Left cardiac atrium (tissue), 4 donors: Measurements from ENCODE around the gene TTLL10. TPM values are rescaled to one million over a fixed set of nuclear protein-coding genes. Genes with fewer than 3 reads are reported as not detected.
"Not testable (repeated sequence)": the region's sequence is repeated elsewhere in the genome, so short reads cannot be mapped to it uniquely, and the experiment has no call there.

Experiments used
- ATAC-seq, 2 donors: fragments of 200-7000 bp; cut with Tn5 transposase; one replicate each; pipeline ENCODE4 v1.9.1; 2020; ENCODE audit warnings: mild to moderate bottlenecking in 2 of 2, moderate library complexity in 2 of 2
- DNase-seq: peaks from one replicate; pipeline ENCODE4 v3.0.0-alpha.2; 2020
- intact Hi-C, 2 donors: fragments of 100-400 bp; cut with DNase I; formaldehyde crosslinking; loops; one replicate each; pipeline versions ENCODE4 v1.14.1 to v1.15.1; 2022 to 2023
- total RNA-seq, 2 donors: library from RNA; stranded (reverse); fragmentation: NEBNext Ultra II Directional; extraction: Animal tissue kit (Norgen Biotek cat#: 25700); gene quantifications; one replicate each; pipeline ENCODE4 v1.2.1, GENCODE V29; 2021
- donor health status: DM: no; HTN: yes; CAD: no.
- donor health status: DM: no; HTN: yes; CAD: no; lungs with severe emphysema.
- donor health status: DM: yes; HTN: yes; CAD: no.
- donor health status: Dilated cardiomyopathy.

TTLL10 gene
- total RNA-seq, 2 donors from 2014 or later = not detected

DNA sequence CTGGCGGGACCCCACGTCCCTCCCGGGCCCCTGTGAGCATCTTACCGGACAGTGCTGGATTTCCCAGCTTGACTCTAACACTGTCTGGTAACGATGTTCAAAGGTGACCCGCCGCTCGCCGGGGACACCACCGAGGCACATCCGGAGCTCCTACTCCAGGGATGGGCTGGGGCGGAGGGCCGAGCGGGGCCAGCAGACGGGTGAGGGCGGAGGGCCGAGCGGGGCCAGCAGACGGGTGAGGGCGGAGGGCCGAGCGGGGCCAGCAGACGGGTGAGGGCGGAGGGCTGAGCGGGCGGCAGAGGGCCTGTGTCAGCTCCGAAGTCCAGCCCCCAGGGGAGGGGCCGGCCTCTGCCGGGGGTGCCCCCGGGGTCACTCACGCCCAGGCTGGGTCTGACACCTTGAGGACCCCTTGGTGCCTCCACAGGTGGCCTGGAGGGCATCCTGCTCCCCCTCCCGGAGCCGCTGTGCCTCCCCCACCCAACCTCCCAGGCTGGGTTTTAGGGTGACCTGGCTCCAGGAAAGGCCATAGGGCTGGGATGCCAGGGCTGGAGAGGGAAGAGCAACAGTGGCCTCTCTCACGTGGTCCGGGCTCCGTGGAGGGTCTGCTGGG is 5.7 kb upstream of the TTLL10 start:
- ATAC-seq (no peak), DNase-seq (peak; percentile 9)
- intact Hi-C loops = no loop called here

DNA sequence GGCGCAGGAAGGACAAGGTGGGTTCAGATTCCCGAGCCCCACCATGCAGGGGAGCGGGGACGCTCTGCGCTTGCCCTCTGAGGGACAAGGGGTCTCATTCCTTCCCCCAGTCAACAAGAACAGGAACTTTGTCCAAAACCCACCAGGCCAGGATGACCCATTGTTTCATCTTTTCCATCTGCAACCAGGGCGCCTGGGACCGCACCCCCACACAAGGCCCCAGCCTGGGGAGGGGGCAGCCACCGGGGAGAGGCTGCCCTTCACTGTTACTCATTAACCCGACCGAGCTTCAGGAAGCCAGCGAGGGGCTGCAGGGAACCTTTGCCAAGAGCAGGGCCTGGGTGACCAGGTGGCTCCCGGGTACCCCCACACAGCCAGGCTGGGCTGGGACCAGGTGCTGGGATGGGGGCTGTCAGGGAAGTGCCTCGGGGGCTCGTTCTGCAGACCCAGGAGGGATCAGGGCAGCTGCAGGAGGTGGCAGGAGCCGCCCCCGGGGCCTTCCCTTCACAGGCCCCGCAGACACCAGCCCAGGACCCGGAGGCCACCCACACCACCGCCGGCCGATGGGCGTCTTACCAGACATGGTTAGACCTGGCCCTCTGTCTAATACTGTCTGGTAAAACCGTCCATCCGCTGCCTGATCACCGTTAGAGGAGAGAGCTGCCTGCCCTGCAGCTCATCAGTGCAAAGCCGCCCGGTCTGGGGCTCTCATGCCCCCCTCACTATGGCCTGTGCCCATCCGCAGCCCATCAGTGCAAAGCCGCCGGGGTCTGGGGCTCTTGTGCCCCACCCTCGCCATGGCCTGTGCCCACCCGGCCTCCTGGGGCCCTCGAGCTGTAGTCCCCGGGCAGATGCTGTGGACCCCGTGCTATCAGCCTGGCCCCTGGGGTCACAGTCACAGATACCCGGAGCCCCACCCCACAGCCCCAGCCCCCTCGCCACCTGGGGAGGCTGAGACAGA is 4.9 kb upstream of the TTLL10 start:
- DNase-seq = peak; percentile 15
- intact Hi-C loops = no loop called here
- ATAC-seq = no peak

DNA sequence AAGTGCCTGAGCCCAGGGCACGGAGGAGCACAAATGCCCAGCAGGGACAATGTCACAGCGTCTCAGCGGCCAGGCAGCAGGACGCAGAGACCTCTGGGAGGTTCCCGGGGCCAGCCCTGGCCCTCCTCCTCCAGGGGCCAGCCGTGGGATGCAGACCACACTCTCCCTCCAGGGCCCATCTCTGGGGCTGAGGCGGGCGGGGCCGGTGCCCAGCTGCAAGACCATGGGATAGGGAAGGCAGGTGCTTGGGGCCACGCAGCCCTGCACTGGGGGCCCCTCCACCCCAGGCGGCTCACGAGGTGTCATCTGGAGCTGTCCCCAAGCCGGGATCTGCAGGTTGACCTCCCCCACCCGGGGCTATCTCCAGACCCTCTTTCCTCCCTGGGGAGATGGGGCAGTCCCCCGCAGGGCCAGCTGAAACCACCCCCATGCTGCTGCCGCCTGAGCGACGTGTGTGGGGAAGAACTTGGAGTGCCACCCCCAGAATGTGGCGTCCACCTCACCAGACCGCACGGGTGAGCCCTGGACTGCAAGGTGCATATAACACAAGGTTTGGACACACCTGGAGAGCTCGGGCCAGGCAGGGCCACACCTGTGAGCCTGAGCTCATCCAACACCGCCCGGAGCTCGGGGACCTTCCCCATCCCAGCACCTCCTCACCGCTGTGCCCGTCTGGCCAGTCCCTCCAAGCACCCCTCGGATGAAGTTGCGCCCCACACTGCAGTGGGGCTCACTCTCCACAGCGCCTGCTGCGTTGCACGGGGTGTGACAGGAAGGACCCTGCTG is 4.1 kb upstream of the TTLL10 start:
- DNase-seq (peak; percentile 11), ATAC-seq (no peak)
- intact Hi-C loops = no loop called here

DNA sequence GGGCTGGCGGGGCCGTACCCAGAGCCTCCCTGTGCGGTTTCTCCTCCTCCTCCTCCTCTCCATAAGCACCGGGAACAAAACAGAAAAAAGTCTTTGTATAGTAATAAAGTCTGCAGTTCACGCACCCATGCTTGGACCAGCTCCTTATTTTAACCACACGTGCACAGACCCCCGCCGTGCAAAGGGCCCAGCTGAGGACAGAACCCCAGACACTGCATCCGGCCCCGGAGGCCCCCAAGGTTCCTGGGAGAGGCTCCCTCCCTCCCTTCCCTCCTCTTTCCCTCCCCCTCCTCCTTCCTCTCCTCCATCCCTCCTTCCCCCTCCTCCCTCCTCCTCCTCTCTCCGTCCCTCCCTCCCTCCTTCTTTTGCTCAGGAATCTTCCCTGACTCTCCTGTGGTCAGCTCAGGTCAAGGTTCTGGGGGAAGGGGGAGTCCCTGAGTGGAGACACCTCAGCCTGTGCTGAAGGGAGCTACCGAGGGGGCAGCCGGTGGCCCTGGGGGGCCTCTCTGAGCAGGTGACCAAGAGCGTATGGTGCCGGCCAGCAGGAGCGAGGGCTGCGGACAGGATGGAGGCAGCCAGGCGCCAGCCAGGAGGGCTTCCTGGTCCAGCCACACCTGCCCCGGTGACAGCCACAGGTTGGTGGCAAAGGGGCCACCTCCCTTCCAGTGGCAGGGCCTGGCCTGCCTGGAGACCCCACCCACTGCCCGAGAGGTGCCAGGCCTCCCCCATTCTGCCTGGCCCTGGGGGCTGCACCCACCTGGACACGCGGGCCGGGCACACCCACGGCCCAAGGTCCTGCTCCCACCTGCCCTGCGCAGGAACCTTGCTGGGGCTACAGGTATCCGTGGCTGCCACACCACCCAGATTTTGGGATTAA is 3.2 kb upstream of the TTLL10 start:
- intact Hi-C loops = no loop called here
- DNase-seq (no peak), ATAC-seq (no peak)

DNA sequence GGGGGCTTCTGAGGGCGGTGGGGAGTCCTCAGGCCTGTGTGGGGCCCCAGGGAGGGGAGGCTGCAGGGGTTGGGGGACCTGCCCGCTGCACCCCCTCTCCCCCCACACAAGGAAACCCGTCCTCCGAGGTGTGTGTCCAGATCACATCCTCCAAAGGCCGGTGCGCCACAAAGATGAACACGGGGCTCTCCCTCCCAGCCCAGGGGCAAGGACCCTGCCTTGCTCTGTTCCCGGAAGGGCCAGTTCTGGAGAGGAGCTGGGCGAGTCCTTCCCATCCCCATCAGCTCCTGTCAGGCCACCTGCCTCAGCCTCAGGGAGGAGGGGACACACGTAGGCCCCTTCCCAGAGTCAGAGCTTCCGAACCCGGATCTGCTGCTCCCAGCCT is 2.5 kb upstream of the TTLL10 start:
- no peak for ATAC-seq
- intact Hi-C loops = no loop called here
- DNase-seq = no peak

DNA sequence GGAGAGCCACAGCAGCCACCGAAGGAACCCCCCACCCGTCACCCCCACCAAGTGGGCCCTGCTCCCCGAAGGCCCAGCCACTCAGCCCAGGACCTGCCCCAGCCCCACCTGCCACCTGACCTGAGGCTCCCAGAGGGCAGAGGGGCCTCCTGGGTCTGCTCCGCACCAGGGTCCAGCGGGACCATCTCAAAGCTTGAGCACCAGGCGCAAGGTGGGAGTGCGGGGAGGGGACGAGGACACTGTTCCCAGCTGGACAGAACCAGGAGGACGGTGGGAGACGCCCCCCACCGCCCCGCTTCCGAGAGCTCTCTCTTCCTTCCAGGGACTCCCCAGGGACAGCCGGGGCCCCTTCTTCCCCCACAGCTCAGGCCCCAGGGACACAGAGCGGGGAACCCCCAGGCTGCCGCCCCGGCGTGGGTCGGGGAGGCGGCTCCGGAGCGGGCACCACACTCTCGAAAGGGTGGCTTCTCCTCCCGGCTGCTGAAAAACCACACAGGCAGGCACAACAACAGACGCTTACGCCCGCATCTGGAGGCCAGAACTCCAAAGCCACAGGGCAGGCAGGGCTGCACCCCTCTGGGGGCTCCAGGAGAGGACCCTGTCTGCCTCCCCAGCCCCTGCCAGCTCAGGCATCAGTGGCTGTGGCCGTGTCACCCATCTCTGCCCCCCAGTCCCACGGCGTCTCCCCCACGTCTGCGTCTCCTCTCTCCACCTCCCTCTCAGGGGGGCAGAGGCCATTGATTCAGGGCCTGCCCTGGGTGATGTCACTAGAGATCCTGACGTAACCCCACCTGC is 1.9 kb upstream of the TTLL10 start:
- peak; percentile 17 for DNase-seq

DNA sequence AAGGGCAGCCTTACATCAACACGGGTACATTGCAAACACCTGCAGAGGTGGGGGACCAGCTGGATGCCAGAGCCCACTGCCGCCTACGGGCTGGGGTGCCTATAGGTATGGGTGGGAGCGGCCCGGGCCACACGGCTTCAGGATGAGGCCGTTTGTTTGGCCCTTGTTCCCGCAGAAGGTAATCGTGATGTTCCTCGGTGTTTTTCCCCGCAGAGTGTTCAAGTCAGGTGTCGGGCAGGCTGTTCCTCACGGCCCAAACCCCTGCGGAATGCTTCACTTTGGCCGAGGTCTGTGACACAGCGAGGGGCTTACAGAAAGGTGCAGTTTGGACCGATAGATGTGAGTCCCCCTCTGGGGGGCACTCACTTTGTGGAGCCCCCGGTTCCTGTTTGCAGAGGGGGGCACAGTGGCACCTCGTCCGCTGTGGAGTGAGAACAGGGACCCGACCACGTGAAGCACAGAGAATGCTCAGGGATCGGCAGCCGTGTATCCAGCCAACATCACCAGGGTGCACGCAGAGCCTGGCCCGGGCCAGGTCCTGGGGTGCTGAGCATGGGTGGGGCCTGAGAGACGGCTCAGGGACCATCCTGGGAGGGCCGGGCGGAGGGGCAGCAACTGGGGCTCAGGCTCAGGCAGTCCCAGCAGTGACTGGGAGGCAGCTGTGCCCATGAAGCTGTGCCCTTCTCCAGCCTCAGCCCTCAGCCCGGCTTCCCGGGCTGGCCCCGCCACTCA is 453 bp upstream of the TTLL10 start:
- no peak for ATAC-seq
- intact Hi-C loops = no loop called here
- no peak for DNase-seq

More for the DNA sequence above, 1.9 kb upstream of the TTLL10 start:
- intact Hi-C loops = no loop called here
- ATAC-seq = no peak

DNA sequence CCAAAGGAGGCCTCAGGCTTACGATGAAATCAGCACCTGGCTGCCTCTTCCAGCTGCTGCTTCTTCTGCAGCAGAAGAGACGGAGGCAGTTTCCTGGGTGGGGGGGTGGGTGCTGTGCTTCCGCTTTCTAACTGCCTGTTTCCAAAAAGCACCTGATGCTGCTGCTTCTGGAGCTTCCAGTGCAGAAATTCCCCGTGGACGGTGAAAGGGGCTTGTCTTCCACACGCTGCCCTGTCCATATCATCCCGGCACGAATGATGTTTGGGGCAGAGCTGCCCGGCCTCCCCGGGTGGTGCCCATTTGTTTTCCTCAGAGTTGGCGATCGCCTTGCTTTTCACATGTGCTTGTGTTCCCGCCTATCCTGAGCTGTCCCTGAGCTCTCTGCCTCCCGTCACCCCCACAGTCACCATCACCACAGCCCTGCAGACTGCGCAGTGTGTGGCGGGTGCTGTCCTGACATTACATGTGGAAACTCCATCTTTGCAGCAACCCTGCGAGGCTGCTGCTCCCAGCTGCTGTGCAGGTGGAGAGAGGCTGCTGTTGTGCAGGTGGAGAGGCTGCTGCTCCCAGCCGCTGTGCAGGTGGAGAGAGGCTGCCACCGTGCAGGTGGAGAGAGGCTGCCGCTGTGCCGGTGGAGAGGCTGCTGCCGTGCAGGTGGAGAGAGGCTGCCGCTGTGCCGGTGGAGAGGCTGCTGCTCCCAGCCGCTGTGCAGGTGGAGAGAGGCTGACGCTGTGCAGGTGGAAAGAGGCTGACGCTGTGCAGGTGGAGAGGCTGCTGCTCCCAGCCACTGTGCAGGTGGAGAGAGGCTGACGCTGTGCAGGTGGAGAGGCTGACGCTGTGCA is 1.8 kb downstream of the TTLL10 start:
- no peak for DNase-seq

DNA sequence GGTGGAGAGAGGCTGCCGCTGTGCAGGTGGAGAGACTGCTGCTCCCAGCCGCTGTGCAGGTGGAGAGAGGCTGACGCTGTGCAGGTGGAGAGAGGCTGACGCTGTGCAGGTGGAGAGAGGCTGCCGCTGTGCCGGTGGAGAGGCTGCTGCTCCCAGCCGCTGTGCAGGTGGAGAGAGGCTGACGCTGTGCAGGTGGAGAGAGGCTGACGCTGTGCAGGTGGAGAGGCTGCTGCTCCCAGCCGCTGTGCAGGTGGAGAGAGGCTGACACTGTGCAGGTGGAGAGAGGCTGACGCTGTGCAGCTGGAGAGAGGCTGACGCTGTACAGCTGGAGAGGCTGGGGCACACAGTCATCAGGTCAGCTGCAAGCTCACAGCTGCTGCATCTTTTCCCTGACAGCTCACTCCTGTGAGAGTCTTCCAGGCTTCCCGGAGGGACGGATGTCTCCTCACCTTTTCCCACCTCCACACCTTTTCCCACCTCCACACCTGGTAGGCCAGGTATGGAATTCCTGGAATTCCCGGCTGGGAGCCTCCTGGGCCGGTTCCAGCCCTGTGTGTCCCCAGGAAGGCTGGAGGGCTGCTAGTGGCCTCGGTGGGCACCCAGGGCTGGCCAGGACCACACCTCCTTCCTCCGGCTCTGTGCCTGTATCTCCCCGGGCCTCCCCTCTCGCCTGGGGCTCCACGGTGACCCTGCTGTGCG is 2.5 kb downstream of the TTLL10 start:
- intact Hi-C loops, DNase-seq, ATAC-seq: not testable (repeated sequence)

More for the DNA sequence above, 1.8 kb downstream of the TTLL10 start:
- intact Hi-C loops = no loop called here
- ATAC-seq = no peak

DNA sequence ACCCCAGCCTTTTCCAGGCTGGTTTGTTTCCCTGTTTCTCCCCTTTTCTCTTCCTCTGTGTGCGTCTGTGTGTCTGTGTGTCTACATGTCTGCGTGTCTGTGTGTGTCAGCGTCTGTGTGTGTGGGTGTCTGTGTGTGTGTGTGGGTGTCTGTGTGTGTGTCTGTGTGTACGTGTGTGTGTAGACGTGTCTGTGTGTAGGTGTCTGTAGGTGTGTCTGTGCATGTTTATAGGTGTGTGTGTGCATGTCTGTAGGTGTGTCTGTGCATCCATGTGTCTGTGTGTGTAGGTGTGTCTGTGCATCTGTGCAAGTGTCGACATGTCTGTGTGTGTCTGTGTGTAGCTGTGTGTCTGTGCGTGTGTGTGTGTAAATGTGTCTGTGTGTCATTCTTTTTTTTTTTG is 3.3 kb downstream of the TTLL10 start:
- DNase-seq (no peak), ATAC-seq (no peak)
- intact Hi-C loops = no loop called here

DNA sequence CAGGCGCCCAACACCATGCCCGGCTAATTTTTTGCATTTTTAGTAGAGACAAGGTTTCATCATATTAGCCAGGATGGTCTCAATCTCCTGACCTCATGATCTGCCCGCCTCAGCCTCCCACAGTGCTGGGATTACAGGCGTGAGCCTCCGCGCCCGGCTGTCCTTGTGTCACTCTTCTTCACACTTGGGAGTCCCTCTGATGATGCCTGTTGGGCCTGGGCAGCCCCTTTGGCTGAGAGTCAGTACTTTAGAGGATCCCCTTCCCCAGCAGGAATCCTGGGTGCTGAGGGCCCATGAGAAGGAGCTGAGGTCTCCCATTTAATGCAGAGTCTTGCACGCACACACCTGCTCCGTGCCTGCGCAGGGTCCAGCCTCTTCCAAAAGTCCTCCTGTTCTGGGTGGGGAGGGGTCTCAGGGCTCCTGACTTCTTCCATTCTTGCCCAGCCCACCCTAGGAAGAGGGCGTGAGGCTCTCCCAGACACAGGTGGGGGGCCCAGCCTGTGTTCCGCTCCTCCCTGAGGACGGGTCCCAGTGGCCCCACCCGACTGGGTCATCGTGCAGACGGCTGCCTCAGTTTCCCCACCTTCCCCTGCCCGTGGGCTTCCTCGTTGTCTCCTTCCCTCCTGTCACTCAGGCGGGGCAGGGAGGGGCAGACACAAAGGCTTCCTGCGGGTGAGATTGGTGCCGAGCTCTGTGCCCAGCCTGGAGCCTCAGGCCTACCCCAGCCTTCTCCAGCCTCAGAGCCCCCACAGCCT is 3.9 kb downstream of the TTLL10 start:
- intact Hi-C loops = no loop called here
- ATAC-seq (no peak), DNase-seq (peak; percentile 15)

DNA sequence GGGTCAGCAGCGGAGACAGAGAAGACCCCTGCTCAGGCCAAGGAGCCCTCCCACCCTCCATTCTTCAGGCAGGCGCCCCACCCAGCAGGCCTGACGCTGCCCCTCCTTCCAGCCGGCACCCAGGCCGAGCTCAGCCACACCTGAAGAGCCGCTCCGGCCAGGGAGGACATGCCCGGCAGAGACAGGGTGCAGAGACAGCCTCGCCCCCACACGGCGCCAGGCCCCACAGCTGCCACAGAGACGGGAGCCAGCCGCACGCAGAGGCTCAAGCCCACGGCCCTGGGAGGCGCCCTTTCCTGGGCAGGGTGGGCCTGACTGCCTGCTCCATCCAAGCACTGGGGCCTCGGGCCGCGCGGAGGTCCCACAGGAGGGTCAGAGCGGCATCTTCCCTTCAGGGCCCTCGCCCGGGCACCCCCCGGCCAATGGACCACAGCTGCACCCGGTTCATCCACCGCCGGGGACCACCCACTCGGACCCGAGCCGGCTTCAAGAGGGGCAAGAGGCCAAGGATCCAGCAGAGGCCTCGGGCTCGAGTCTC is 5.2 kb downstream of the TTLL10 start:
- intact Hi-C loops = no loop called here
- no peak for ATAC-seq
- peak; percentile 17 for DNase-seq

DNA sequence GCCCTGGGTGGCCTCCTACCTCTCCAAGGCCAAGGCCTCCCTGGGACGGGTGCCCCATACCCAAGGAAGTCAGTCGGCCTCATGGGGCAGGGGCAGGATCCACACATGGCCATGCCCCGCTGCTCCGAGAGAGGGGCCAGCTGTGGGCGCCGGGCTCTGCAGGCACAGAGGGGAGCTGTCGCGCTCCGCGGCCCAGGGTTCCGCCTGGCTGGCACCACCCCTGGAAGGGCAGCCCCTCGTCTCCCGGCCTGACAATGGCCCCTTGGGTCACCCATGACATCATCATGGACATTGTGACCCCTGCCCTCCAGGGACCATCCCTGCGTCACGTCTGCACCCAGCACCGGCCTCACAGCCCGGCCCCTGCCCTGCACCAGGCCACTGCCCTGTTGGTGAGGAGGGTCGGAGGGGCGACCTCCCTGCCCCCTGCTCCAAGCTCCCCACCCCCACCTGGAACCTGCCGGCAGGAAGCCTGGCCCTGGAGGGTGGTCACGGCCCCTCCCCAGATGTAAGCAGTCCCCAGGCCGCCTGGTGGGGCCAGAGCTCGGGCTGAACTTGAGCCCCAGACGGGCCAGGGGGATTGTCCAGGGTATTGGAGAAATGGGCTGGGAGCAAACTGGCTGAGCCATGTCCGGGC is 5.8 kb downstream of the TTLL10 start:
- no peak for ATAC-seq
- intact Hi-C loops = no loop called here
- no peak for DNase-seq

DNA sequence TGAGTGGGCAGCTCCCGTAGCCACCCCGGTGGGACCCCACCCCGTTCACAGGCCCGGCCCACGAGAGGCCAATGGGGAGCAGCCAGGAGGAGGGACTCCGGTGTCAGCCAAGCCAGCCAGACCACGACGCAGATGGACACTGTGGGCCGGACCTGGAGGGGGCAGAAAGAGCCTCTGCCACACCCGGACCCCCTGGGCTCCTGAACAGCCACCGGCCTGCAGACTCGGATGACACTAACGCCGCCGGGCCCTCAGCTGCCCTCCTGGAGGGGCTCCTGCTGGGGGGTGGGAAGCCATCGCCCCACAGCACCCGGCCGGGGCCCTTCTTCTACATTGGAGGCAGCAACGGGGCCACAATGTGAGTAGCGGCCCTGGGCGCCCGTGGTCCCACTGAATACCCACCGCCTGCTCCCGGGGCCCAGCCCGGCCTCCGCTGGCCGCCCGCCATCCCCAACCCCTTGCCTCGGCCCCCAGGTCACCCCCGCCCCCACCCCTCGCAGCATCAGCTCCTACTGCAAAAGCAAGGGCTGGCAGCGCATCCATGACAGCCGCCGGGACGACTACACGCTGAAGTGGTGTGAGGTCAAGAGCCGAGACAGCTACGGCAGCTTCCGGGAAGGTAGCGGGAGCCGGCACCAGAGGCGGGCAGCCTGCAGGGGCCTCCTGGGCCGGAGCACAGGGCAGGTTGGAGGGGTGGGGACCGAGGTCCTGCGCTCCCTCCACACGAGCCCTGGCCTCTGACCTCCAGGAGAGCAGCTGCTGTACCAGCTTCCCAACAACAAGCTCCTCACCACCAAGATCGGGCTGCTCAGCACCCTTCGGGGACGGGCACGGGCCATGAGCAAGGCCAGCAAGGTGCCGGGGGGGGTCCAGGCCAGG is 6.5 kb downstream of the TTLL10 start:
- ATAC-seq (no peak), DNase-seq (peak; percentile 20)
- intact Hi-C loops = no loop called here
